IPS-NIHi7 (cell line): ENCODE results near the gene GIT1.

ENCODE experiments used
- DNase-seq: peaks from one replicate; pipeline ENCODE4 v3.0.0; 2012; ENCODE audit warnings: mixed read lengths; ENCODE audit errors: extremely low spot score

The GIT1 gene

GRCh38 chr17:29589524-29590410, at the start of gene GIT1:
Gene GIT1, minus strand, starts transcription at chr17:29589648. Its CDS starts 270 bp downstream, at chr17:29589378.
- DNase-seq = peak; percentile 91

GRCh38 chr17:29633886-29634285, 44.4 kb upstream of the GIT1 start:
- no peak for DNase-seq

GRCh38 chr17:29630630-29631193, 41.3 kb upstream of the GIT1 start:
- DNase-seq = no peak

GRCh38 chr17:29629839-29630238, 40.4 kb upstream of the GIT1 start:
- no peak for DNase-seq

- DNase-seq = no peak
These were observed 39.2 kb upstream of the GIT1 start for GRCh38 chr17:29628644-29629043.

GRCh38 chr17:29627951-29628350, 38.5 kb upstream of the GIT1 start:
- no peak for DNase-seq

GRCh38 chr17:29625037-29625750, 35.7 kb upstream of the GIT1 start:
- peak; percentile 68 for DNase-seq

- no peak for DNase-seq
These were observed 35.1 kb upstream of the GIT1 start for GRCh38 chr17:29624586-29624985.

- peak; percentile 33 for DNase-seq
These were observed 33.8 kb upstream of the GIT1 start for GRCh38 chr17:29623283-29623647.

- peak; percentile 90 for DNase-seq
These were observed 33.2 kb upstream of the GIT1 start, which contains the start of gene CORO6 for GRCh38 chr17:29622337-29623282. Gene CORO6, minus strand, starts transcription at chr17:29622912. Its CDS starts 1,491 bp downstream, at chr17:29621421.

GRCh38 chr17:29621751-29622194, 32.3 kb upstream of the GIT1 start:
- DNase-seq = no peak

GRCh38 chr17:29620779-29621500, 31.5 kb upstream of the GIT1 start:
- no peak for DNase-seq

GRCh38 chr17:29620271-29620670, 30.8 kb upstream of the GIT1 start:
- peak; percentile 55 for DNase-seq

- peak; percentile 34 for DNase-seq
These were observed 29.8 kb upstream of the GIT1 start for GRCh38 chr17:29619251-29619650.

GRCh38 chr17:29618272-29619065, 29.0 kb upstream of the GIT1 start:
- no peak for DNase-seq

GRCh38 chr17:29617481-29618271, 28.2 kb upstream of the GIT1 start:
- peak; percentile 73 for DNase-seq

GRCh38 chr17:29617125-29617480, 27.7 kb upstream of the GIT1 start:
- peak; percentile 76 for DNase-seq

- DNase-seq = no peak
These were observed 27.0 kb upstream of the GIT1 start for GRCh38 chr17:29616300-29617048.
